GM19438 (cell line): ENCODE measurements around the gene PPARG.
"Not testable (repeated sequence)": the region's sequence is repeated elsewhere in the genome, so short reads cannot be mapped to it uniquely, and the experiment has no call there.

Experiments used
- ATAC-seq: cut with Tn5 transposase; IDR thresholded peaks from one replicate; pipeline ENCODE4 v1.9.1; 2021; ENCODE audit warnings: low read depth; ENCODE audit not compliant: unreplicated experiment

Gene PPARG

GRCh38 chr3:12437221-12437605 is 148.3 kb downstream of the PPARG start:
- ATAC-seq = no peak

GRCh38 chr3:12437861-12438260 is 149.0 kb downstream of the PPARG start:
- no peak for ATAC-seq

GRCh38 chr3:12438318-12438717 is 149.4 kb downstream of the PPARG start:
- no peak for ATAC-seq

GRCh38 chr3:12439161-12439940 is 150.5 kb downstream of the PPARG start:
- ATAC-seq = no peak

- no peak for ATAC-seq
Observed at GRCh38 chr3:12440927-12441714, 152.3 kb downstream of the PPARG start.

GRCh38 chr3:12442654-12443501 is 154.0 kb downstream of the PPARG start:
- no peak for ATAC-seq

- no peak for ATAC-seq
Observed at GRCh38 chr3:12443781-12444522, 155.1 kb downstream of the PPARG start.

GRCh38 chr3:12444582-12445471 is 156.0 kb downstream of the PPARG start:
- no peak for ATAC-seq

- no peak for ATAC-seq
Observed at GRCh38 chr3:12445523-12446240, 156.8 kb downstream of the PPARG start.

- ATAC-seq = no peak
Observed at GRCh38 chr3:12446298-12446697, 157.4 kb downstream of the PPARG start.

GRCh38 chr3:12447075-12447474 is 158.2 kb downstream of the PPARG start:
- ATAC-seq = no peak

- ATAC-seq = not testable (repeated sequence)
Observed at GRCh38 chr3:12448404-12449202, 159.7 kb downstream of the PPARG start.

- ATAC-seq = no peak
Observed at GRCh38 chr3:12449889-12450682, 161.2 kb downstream of the PPARG start.

- no peak for ATAC-seq
Observed at GRCh38 chr3:12451481-12451880, 162.6 kb downstream of the PPARG start.

GRCh38 chr3:12451960-12452359 is 163.1 kb downstream of the PPARG start:
- no peak for ATAC-seq

GRCh38 chr3:12452361-12453330 is 163.8 kb downstream of the PPARG start:
- no peak for ATAC-seq
